ENCODE results near the gene MAB21L4.

DNA sequence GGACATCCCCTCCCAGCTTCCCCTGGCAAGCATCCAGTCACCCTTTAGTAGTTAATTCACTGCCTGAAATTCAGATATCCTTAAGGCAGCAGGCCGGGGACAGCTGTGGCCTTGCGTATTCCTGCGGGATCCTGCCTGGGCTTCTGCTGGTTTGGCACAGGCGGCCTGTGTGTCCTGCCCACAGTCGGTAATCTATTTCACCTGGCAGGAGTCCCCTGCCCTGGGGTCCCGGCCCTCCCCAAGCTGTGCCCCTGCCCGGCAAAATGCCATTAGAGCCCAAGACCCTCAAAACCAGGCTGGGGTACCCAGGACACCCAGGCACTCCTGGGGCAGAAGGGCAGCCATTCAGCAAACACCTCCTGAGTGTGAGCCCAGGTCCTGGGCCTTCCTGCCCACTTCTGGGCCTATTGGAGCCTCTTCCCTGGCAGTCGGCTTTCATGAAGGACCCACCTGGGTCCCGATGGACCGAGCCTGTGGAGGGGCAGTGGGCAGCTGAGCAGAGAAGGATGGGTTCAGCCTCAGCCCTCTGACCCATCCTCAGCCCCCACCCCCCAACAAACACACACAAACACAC is 21.8 kb upstream of the MAB21L4 start:
- TF ChIP-seq, protein P1, sequence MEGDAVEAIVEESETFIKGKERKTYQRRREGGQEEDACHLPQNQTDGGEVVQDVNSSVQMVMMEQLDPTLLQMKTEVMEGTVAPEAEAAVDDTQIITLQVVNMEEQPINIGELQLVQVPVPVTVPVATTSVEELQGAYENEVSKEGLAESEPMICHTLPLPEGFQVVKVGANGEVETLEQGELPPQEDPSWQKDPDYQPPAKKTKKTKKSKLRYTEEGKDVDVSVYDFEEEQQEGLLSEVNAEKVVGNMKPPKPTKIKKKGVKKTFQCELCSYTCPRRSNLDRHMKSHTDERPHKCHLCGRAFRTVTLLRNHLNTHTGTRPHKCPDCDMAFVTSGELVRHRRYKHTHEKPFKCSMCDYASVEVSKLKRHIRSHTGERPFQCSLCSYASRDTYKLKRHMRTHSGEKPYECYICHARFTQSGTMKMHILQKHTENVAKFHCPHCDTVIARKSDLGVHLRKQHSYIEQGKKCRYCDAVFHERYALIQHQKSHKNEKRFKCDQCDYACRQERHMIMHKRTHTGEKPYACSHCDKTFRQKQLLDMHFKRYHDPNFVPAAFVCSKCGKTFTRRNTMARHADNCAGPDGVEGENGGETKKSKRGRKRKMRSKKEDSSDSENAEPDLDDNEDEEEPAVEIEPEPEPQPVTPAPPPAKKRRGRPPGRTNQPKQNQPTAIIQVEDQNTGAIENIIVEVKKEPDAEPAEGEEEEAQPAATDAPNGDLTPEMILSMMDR (IDR thresholded peaks at IDR 0.05; ENCODE audit: low read depth, low read length): no peak
- TF ChIP-seq POLR2A (IDR thresholded peaks at IDR 0.05; ENCODE audit: extremely low read depth, insufficient read length): no peak
- TF ChIP-seq, protein P2, sequence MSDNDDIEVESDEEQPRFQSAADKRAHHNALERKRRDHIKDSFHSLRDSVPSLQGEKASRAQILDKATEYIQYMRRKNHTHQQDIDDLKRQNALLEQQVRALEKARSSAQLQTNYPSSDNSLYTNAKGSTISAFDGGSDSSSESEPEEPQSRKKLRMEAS (IDR thresholded peaks at IDR 0.05; ENCODE audit: low read depth, low read length): no peak
